GM19023 (cell line): ENCODE data around the gene USP35.
A peak's percentile ranks its signal among the peaks of the same experiment; 100 is the strongest.
"Not testable (repeated sequence)": the region's sequence is repeated elsewhere in the genome, so short reads cannot be mapped to it uniquely, and the experiment has no call there.

Experiments used
- ATAC-seq: cut with Tn5 transposase; IDR thresholded peaks from one replicate; pipeline ENCODE4 v1.9.1; 2021; ENCODE audit warnings: mild to moderate bottlenecking, moderate library complexity; ENCODE audit not compliant: unreplicated experiment

USP35 gene

DNA sequence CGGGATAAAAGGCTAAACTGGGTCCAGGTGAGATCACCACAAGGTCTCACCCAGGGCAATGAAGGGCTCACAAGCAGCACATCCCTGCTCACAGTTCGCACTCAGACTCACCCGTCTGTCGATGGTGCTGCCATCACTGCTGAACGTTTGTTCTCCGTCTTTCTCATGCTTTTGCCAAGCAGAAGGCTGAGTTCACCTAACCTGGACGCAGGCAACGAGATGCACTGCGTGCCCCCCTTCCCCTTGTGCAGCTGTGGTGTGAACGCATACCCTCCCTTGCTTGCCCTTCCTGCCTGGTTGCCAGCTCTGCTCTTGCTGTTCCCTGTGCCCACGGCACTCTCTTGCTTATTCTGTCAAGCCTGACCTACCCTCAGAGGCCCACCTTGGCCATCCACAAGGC lies 18.3 kb upstream of the USP35 start:
- ATAC-seq = no peak

DNA sequence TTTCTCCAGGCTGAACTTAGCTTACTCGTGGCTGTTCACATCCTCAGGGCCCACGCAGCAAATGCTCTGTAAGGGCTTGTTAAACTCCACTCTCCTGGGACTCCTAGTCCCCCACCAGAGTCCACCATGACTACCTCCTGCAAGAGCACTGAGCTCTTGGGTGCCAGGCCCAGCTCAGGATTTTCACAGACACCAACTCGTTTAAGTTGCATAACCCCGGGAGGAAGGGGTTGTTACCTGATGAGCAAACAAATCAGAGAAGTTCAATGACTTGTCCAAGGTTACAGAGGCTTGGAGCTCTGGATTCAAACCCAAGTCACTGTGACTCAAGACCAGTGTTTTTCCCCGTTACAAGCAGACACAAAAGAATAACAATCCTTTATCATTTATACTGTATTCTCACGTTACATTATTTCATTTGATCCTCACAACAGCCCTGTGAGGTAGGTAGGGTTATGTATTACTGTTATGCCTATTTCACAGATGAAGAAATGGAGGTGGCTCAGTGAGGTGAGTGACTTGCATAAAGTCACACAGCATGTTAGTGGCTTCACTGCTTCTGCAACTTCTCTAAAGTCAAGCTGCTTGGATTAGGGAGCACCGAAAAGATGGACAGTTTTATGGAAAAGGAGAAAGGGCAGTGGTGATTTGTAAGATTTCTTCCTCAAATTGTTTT lies 17.7 kb upstream of the USP35 start:
- ATAC-seq = no peak

DNA sequence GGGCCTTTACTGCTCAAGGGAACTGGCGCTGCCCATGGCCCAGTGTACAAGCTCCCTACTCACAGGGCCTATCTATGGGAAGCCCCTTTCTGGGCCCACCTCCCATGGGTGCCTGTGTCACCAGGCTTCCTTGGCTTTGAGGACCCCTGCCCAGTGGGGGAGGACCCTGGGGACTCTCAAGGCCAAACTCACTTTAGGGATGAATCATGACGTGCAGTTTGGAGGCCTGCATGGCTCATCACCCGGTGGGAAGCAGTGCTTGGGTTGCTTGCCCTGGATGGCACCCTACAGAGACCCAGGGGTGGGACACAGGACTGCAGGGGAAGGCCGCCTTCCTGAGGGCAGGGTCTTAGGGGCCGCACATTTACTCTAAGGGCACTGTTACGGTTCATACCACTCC lies 16.8 kb upstream of the USP35 start:
- ATAC-seq = no peak

DNA sequence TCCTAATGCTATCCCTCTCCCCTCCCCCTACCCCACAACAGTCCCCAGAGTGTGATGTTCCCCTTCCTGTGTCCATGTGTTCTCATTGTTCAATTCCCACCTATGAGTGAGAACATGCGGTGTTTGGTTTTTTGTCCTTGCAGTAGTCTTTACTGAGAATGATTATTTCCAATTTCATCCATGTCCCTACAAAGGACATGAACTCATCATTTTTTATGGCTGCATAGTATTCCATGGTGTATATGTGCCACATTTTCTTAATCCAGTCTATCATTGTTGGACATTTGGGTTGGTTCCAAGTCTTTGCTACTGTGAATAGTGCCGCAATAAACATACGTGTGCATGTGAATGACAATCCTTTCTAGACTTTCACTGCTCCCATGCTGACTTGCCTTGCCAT lies 12.9 kb upstream of the USP35 start:
- ATAC-seq = not testable (repeated sequence)

GRCh38 chr11:78176605-78177141 lies 12.0 kb upstream of the USP35 start:
- no peak for ATAC-seq

DNA sequence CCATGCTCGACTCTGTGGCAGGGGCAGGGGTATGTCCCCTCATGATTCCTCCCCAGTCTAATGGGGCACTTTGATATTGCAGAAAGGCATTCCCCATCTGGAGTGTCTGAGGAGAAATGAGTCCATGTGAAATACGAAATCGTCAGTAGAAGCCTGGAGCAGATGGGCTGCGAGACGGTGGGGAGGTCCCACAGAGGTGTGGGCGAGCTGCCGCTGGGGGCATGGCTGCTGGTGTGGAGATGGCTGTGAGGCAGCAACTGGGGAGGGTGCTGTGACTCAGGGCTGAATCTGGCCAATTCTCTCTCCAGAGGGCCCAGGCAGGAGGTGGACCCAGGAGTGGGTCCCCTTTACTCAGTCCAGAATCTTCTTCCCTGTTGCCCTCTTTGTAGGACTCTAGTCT lies 11.5 kb upstream of the USP35 start:
- ATAC-seq = no peak

GRCh38 chr11:78179459-78180071 lies 9.2 kb upstream of the USP35 start:
- no peak for ATAC-seq

- ATAC-seq = no peak
These were observed 8.0 kb upstream of the USP35 start for GRCh38 chr11:78180751-78181150.

- no peak for ATAC-seq
These were observed 7.5 kb upstream of the USP35 start for GRCh38 chr11:78181185-78181584.

DNA sequence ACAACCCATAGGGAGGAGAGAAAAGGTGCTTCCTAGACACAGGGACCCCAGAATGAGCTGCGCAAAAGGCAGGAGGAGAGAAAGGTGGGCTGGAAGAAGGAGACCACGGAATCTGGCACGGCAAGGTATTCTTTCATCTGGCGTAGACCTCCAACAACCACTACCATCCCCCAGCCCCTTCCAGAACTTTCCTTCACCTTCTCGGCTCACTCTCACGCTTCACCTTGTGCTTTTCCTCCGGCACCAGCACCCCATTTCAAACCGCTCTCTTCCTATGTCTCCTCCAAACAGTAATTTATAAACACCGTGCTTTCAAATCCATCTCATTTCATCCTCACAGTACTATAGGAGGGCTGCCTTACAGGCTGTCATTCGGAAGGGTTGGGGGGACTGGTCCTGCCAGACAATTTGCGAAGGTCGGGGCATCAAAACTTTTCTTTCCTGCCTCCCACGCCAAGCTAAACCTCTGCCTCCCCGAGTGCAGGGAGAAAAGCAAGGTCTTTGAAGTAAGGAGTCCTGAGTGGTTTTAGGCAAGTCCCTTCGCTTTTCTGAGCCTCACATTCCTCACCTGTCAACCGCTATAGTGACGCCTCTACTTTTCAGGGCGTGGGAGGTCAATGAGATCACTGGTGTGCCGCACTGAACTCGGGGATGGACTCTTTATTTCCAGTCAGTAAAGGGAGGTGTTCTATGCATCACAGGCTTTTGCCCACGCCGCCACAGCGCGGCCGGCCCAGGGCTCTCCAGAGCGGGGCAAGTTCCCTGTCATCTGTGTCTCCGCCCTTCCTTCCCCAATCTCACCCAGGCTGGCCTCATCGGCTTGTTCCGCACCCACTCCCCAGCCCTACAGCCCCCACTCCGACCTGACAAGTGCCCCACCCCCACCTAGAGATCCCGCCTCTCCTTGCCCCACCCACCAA lies 1.1 kb upstream of the USP35 start:
- peak; percentile 14 for ATAC-seq

- ATAC-seq = no peak
These were observed 530 bp downstream of the USP35 start for GRCh38 chr11:78189174-78189724.

GRCh38 chr11:78189851-78190250 lies 1.1 kb downstream of the USP35 start:
- no peak for ATAC-seq

DNA sequence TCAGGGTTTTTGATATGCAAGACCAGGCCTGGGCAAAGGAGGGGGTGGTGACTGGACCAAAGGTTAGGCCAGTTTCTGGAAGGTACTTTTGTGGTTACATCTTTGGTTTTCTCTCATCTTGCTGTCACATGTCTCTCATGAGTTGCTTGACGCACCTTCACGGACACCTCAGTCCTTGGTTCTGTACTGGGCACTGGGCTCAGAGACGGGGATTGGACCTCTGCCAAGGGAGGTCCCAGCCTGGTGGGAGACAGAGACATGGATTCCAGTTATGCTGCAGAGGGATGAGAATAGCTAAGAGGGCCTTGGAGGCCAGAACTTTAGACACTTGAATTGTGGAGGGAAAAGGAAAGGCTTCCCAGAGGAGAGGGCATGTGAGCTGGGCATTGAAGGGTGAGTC lies 1.7 kb downstream of the USP35 start:
- ATAC-seq = no peak

- ATAC-seq = no peak
These were observed 2.3 kb downstream of the USP35 start for GRCh38 chr11:78190871-78191538.

GRCh38 chr11:78192223-78192719 lies 3.6 kb downstream of the USP35 start:
- no peak for ATAC-seq

DNA sequence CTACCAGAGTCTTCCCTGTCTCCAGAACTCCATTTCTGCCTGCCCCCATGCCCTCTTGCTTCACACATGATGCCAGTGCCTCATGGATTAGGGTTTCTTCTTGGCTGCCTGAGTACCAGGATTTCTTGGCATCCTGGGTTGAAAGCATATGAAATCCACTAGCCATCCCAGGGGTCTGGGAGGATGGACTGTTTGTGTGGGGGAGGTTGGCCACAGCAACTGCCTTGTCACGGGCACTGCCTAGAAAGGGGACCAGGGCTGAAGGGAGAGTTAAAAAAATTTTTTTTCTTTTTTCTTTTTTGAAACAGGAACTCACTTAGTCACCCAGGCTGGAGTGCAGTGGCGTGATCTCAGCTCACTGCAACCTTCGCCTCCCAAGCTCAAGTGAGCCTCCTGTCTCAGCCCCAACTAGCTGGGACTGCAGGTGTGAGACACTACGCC lies 4.2 kb downstream of the USP35 start:
- no peak for ATAC-seq

DNA sequence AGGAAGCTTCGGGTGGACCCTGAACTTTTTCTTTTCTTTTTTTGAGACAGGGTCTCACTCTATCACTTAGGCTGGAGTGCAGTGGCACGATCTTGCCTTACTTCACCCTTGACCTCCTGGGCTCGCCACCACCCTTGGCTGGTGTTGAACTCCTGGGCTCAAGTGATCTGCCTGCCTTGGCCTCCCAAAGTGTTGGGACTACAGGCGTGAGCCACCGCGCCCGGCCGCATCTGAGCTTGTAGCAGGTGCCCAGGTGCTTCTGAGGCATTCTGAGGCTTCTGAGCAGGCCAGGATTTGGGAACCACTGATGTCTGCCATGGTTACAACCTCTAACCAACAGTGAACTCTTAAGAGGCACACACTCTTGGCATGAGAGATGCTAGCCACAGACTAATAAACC lies 5.1 kb downstream of the USP35 start:
- ATAC-seq = no peak

GRCh38 chr11:78194490-78194889 lies 5.8 kb downstream of the USP35 start:
- no peak for ATAC-seq

DNA sequence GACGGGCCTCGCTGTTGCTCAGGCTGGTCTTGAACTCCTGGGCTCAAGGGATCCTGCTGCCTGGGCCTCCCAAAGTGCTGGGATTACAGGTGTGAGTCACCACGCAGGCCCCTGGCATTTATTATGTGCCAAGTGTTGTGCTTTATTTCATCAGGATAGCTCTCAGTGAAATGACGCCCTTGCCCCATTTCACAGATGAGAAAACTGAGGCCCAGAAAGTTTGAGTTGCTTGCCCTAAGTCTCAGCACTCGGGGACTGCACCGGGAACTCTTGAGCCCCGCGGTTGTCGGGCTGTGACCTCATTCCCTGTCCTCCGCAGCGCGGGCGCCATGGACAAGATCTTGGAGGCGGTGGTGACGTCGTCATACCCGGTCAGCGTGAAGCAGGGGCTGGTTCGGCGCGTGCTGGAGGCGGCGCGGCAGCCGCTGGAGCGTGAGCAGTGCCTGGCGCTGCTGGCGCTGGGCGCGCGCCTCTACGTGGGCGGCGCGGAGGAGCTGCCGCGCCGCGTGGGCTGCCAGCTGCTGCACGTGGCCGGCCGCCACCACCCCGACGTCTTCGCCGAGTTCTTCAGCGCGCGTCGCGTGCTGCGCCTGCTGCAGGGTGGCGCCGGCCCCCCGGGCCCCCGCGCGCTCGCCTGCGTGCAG lies 7.3 kb downstream of the USP35 start:
- no peak for ATAC-seq

- no peak for ATAC-seq
These were observed 8.0 kb downstream of the USP35 start for GRCh38 chr11:78196661-78197091.
